ENCODE data around the gene GCSH. TPM values are rescaled to one million over a fixed set of nuclear protein-coding genes. Genes with fewer than 3 reads are reported as not detected.
"Not testable (repeated sequence)": the region's sequence is repeated elsewhere in the genome, so short reads cannot be mapped to it uniquely, and the experiment has no call there.

GCSH gene
- total and polyA plus RNA-seq, 12 donors: 10.3 to 80.1 (median 24.6) TPM

DNA sequence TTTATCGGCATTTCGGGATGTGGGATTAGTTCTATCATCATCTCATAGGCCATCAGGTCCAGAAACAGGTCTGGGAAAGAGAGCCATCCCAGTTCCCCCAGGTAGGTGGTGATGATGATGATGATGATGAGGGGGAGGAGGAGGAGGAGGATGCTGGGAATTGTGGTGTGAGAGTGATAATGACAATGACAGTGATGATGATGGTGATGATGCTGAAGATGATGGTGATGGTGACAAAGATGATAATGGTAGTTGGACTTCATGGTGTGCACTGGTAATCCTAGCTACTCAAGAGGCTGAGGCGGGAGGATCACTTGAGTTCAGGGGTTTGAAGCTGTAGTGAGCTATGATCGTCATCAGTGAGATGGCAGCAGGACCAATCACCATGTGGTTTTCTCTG, 16.3 kb upstream of the GCSH start:
- WGBS, 4 donors: 85 to 92% (median 91%) methylated on average over 4 of the region's 4 CpGs

DNA sequence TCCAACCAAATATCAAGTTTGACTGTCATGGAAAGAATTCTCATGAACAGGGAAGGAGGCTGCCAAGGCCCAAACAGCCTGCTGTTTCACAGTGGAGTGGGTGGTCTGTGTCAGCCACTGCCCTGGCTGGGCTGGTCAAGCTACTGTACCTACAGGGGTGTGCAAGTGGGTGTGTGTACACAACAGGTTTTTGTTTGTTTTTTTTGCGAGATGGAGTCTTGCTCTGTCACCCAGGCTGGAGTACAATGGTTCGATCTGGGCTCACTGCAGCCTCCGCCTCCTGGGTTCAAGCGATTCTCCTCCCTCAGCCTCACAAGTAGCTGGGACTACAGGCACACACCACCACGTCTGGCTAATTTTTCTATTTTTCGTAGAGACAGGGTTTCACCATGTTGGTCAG, 13.1 kb upstream of the GCSH start:
- H3K27me3 ChIP-seq; H3K4me3 ChIP-seq; intact Hi-C loops (cut with DNase I); DNase-seq; H3K27ac ChIP-seq; H3K36me3 ChIP-seq (replicated peaks in 1 of 2); H3K9me3 ChIP-seq (replicated peaks in 1 of 3); H3K4me1 ChIP-seq (replicated peaks in 1 of 2): not testable (repeated sequence)
- WGBS, 4 donors: 89 to 93% (median 90%) methylated on average over 6 of the region's 6 CpGs

More for the DNA sequence above, 16.3 kb upstream of the GCSH start:
- no peak for DNase-seq
- intact Hi-C loops (cut with DNase I): no loop called here
- H3K4me3 ChIP-seq: no peak overlapping the region
- no peak for TF ChIP-seq POLR2A (IDR thresholded peaks at IDR 0.05)
- TF ChIP-seq, protein P1, sequence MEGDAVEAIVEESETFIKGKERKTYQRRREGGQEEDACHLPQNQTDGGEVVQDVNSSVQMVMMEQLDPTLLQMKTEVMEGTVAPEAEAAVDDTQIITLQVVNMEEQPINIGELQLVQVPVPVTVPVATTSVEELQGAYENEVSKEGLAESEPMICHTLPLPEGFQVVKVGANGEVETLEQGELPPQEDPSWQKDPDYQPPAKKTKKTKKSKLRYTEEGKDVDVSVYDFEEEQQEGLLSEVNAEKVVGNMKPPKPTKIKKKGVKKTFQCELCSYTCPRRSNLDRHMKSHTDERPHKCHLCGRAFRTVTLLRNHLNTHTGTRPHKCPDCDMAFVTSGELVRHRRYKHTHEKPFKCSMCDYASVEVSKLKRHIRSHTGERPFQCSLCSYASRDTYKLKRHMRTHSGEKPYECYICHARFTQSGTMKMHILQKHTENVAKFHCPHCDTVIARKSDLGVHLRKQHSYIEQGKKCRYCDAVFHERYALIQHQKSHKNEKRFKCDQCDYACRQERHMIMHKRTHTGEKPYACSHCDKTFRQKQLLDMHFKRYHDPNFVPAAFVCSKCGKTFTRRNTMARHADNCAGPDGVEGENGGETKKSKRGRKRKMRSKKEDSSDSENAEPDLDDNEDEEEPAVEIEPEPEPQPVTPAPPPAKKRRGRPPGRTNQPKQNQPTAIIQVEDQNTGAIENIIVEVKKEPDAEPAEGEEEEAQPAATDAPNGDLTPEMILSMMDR (IDR thresholded peaks at IDR 0.05): no peak
- H3K27ac ChIP-seq: no peak overlapping the region
- H3K36me3 ChIP-seq (replicated peaks in 1 of 2): no peaks in the 10 kb centered on the region
- H3K9me3 ChIP-seq (replicated peaks in 1 of 3): no peaks in the 10 kb centered on the region
- H3K27me3 ChIP-seq: no peaks in the 10 kb centered on the region
- no peaks in the 10 kb centered on the region for H3K4me1 ChIP-seq (replicated peaks in 1 of 2)

DNA sequence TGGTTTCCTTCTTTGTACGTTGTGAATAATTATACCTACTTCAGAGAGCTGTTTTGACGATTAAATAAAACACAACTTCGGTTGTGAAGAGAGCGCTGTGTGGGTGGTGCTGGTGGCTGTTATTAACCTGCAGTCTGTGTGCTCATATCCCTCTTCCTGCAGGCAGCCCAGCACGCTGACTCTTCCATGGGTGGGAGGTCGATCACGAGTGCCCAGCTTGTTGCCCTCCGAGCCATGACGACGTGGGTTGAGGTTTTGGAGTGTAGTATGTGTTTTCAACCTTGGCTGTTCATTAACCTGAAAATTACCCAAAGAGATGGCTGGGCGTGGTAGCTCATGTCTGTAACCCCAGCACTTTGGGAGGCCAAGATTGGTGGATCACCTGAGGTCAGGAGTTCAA, 11.3 kb upstream of the GCSH start:
- H3K9me3 ChIP-seq (replicated peaks in 1 of 3): no peaks in the 10 kb centered on the region
- no peak for DNase-seq
- H3K27me3 ChIP-seq: no peaks in the 10 kb centered on the region
- H3K36me3 ChIP-seq (replicated peaks in 1 of 2): no peaks in the 10 kb centered on the region
- intact Hi-C loops (cut with DNase I): no loop called here
- H3K27ac ChIP-seq: no peak overlapping the region
- H3K4me3 ChIP-seq: no peak overlapping the region
- TF ChIP-seq, protein P1 (IDR thresholded peaks at IDR 0.05): no peak
- no peak for TF ChIP-seq POLR2A (IDR thresholded peaks at IDR 0.05)
- 83 to 89% (median 85%) methylated on average over 11 of the region's 11 CpGs for WGBS, 4 donors
- no peaks in the 10 kb centered on the region for H3K4me1 ChIP-seq (replicated peaks in 1 of 2)

DNA sequence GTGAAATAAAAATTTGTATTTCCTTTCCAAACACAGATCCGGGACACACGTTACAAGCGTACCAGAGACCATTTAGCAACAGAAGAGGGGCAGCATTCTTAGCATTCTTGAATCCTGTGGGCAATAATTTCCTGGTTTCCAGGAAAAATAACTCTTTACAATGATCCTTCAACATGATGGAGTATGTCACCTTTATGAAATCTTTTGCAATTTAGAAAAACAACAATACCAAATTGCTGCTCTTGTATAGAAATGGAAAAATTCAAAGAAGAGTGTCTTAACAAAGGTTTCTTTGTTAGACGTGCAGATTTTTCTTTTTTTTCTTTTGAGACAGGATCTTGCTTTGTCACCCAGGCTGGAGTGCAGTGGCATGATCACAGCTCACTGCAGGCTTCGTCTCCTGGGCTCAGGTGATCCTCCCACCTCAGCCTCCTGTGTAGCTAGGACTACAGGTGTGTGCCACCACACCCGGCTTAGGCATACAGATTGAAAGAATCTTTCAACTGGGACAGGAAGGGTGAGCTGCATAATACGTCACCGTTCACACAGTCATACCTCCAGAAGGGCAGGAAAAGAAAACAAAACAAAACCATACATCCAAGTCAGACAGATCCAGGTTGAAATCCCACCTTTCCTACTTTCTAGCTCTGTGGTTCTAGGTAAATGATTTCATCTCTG, 10.8 kb upstream of the GCSH start:
- Histone ChIP-seq H3K9me3 (replicated peaks in 1 of 3) (no peaks in the 10 kb centered on the region), H3K27ac (no peak overlapping the region), H3K4me1 (replicated peaks in 1 of 2) (no peaks in the 10 kb centered on the region), H3K27me3 (no peaks in the 10 kb centered on the region), H3K36me3 (replicated peaks in 1 of 2) (no peaks in the 10 kb centered on the region), H3K4me3 (no peak overlapping the region)
- 54 to 69% (median 61%) methylated on average over 8 of the region's 8 CpGs for WGBS, 4 donors
- TF ChIP-seq, protein P1 (IDR thresholded peaks at IDR 0.05): no peak
- no peak for TF ChIP-seq POLR2A (IDR thresholded peaks at IDR 0.05)
- intact Hi-C loops (cut with DNase I): no loop called here
- DNase-seq: no peak

DNA sequence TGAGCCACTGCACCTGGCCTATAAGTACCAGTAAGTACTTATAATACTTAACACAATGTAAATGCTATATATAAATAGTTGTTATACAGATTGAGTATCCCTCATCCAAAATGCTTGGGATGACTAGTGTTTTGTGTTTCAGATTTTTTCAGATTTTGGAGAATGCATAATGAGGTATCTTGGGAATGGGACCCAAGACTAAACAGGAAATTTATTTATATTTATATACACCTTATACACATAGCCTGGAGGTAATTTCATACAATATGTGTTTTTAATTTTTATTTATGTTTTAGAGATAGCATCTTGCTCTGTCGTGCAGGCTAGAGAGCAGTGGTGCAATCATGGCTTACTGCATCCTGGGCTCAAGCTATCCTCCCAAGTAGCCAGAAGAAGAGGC, 9.8 kb upstream of the GCSH start:
- no peak for DNase-seq

More for the DNA sequence above, 9.8 kb upstream of the GCSH start:
- Histone ChIP-seq H3K4me3 (no peak overlapping the region), H3K9me3 (replicated peaks in 1 of 3) (no peaks in the 10 kb centered on the region), H3K36me3 (replicated peaks in 1 of 2) (no peaks in the 10 kb centered on the region), H3K4me1 (replicated peaks in 1 of 2) (no peaks in the 10 kb centered on the region), H3K27me3 (no peaks in the 10 kb centered on the region), H3K27ac (no peak overlapping the region)
- intact Hi-C loops (cut with DNase I): no loop called here
- WGBS, 4 donors: 79 to 94% (median 88%) methylated on average over 1 of the region's 1 CpG
- TF ChIP-seq, protein P1 (IDR thresholded peaks at IDR 0.05): no peak
- no peak for TF ChIP-seq POLR2A (IDR thresholded peaks at IDR 0.05)
